ENCODE results near the gene ACOT4.

ACOT4 gene

GRCh38 chr14:73644531-73645247 lies 53.0 kb downstream of the ACOT4 start, which contains the start of gene DNAL1:
TSS of gene DNAL1 (plus strand) at chr14:73644986. CDS start at chr14:73645040, 54 bp downstream.
- TF ChIP-seq L3MBTL2 (conservative IDR thresholded peaks at IDR 0.05) (peak; percentile 96), SP1 (IDR thresholded peaks at IDR 0.05) (no peak)
- POLR2A ChIA-PET = interaction anchor here (0.6 to 3.1 kb wide), 7 partner anchors 12 to 375 kb away, joined by 3 to 13 read pairs (median 3); partner anchors contain the start of genes ACOT2, BBOF1, ENTPD5 and PNMA1
- CTCF ChIA-PET = interaction anchor here (1.2 kb wide), 1 partner anchor 12 kb away, joined by 4 read pairs; no protein-coding TSS in a partner anchor

GRCh38 chr14:73645248-73645610 lies 53.6 kb downstream of the ACOT4 start:
- ChIA-PET POLR2A (interaction anchor here (0.7 to 3.1 kb wide), 5 partner anchors 14 to 374 kb away, joined by 3 to 13 read pairs (median 4); partner anchors contain the start of genes ACOT2, BBOF1, ENTPD5 and PNMA1), CTCF (no interaction called here)

More at GRCh38 chr14:73644531-73645247, 53.0 kb downstream of the ACOT4 start, which contains the start of gene DNAL1:
- peak; percentile 97 for DNase-seq (ENCODE audit: extremely low spot score)

More at GRCh38 chr14:73645248-73645610, 53.6 kb downstream of the ACOT4 start:
- DNase-seq (ENCODE audit: extremely low spot score) = no peak
- TF ChIP-seq SUZ12 (IDR thresholded peaks at IDR 0.05) = no peak
- TF ChIP-seq L3MBTL2 (conservative IDR thresholded peaks at IDR 0.05) = no peak
- no peak for TF ChIP-seq BHLHE40 (IDR thresholded peaks at IDR 0.05; ENCODE audit: borderline replicate concordance)
- no peak for TF ChIP-seq ELF4 (IDR thresholded peaks at IDR 0.05)
- TF ChIP-seq SP1 (IDR thresholded peaks at IDR 0.05) = no peak
- TF ChIP-seq TARDBP (IDR thresholded peaks at IDR 0.05) = no peak
- TF ChIP-seq HDGF (IDR thresholded peaks at IDR 0.05; ENCODE audit: borderline replicate concordance) = no peak
- TF ChIP-seq ARNT (IDR thresholded peaks at IDR 0.05) = no peak
- TF ChIP-seq FOXA1 (IDR thresholded peaks at IDR 0.05) = no peak
- TF ChIP-seq ZNF384 (IDR thresholded peaks at IDR 0.05) = no peak

Data from HEK293T (cell line).